Natural killer cell (primary cell): Measurements from ENCODE around the gene TSSK2. TPM values are rescaled to one million over a fixed set of nuclear protein-coding genes. Genes with fewer than 3 reads are reported as not detected.

Experiments
- ATAC-seq, 3 donors: fragments of 150-1000 bp in 2 of 3; fragments of 200-7000 bp in 1 of 3; cut with Tn5 transposase; 1 replicate in 1 of 3; 2 replicates in 2 of 3; pipeline ENCODE4 v1.10.0; 2021; ENCODE audit warnings: mild to moderate bottlenecking in 2 of 3, moderate library complexity in 2 of 3
- DNase-seq, 2 donors: peaks; one replicate each; pipeline versions ENCODE4 v3.0.0 to v3.0.0-alpha.2; 2013 to 2021; ENCODE audit warnings: mixed read lengths in 1 of 2
- H3K27ac ChIP-seq: one replicate; pipeline ENCODE4 v1.5.1; 2013; ENCODE audit warnings: mild to moderate bottlenecking, low read length
- H3K27me3 ChIP-seq: one replicate; pipeline ENCODE4 v1.6.1; 2013; ENCODE audit warnings: low read length; ENCODE audit not compliant: control insufficient read depth, insufficient read depth
- H3K36me3 ChIP-seq: one replicate; pipeline ENCODE4 v1.6.1; 2013; ENCODE audit warnings: low read length; ENCODE audit not compliant: control insufficient read depth, insufficient read depth
- H3K4me1 ChIP-seq: one replicate; pipeline ENCODE4 v1.6.1; 2013; ENCODE audit warnings: low read length; ENCODE audit not compliant: control insufficient read depth, insufficient read depth
- H3K4me3 ChIP-seq: one replicate; pipeline ENCODE4 v1.5.1; 2013; ENCODE audit warnings: low read length
- H3K9me3 ChIP-seq: one replicate; pipeline ENCODE4 v1.6.1; 2013; ENCODE audit warnings: low read length; ENCODE audit not compliant: control insufficient read depth, insufficient read depth
- H3K27ac Mint-ChIP-seq, 2 donors: one replicate each; pipeline ENCODE4 v1.8.0; 2022; ENCODE audit warnings: mild to moderate bottlenecking in 2 of 2, mixed read lengths in 2 of 2, moderate library complexity in 1 of 2
- H3K27me3 Mint-ChIP-seq, 2 donors: one replicate each; pipeline ENCODE4 v1.8.0; 2022; ENCODE audit warnings: low read depth in 2 of 2, mixed read lengths in 2 of 2
- H3K36me3 Mint-ChIP-seq: one replicate; pipeline ENCODE4 v1.8.0; 2022; ENCODE audit warnings: mixed read lengths
- H3K4me1 Mint-ChIP-seq, 2 donors: one replicate each; pipeline ENCODE4 v1.8.0; 2022; ENCODE audit warnings: mixed read lengths in 2 of 2
- H3K4me3 Mint-ChIP-seq: one replicate; pipeline ENCODE4 v1.8.0; 2022; ENCODE audit warnings: mild to moderate bottlenecking, moderate library complexity, mixed read lengths
- H3K9me3 Mint-ChIP-seq, 2 donors: one replicate each; pipeline ENCODE4 v1.8.0; 2022; ENCODE audit warnings: mixed read lengths in 2 of 2
- CTCF ChIP-seq: fragments of 200-600 bp; IDR thresholded peaks from one replicate; pipeline ENCODE4 v1.8.0; 2022; ENCODE audit warnings: antibody characterized with exemption
- WGBS: methylation state at CpG from one replicate; pipeline ENCODE4 v1.1.7; 2013; ENCODE audit warnings: missing lambda C conversion rate; ENCODE audit not compliant: insufficient coverage; 5-methylcytosine and 5-hydroxymethylcytosine counted together
- intact Hi-C: fragments of 100-400 bp; cut with micrococcal nuclease; formaldehyde crosslinking; loops from one replicate; pipeline ENCODE4 v1.14.2; 2022
- total RNA-seq, 4 donors: library from RNA; stranded (reverse); fragments of 120-200 nt in 1 of 4; gene quantifications; one replicate each; pipeline versions ENCODE4 v1.2.3 to v1.2.4, GENCODE V29; 2013 to 2022

The TSSK2 gene
- total RNA-seq, 3 donors from 2014 or later (not counting 1 experiment from before 2014, with no cell fraction given), result not detected

- WGBS, result 90% methylated on average over 19 of the region's 19 CpGs
- H3K4me1 Mint-ChIP-seq, result peaks cover 6 to 10% of the 10 kb centered on the region in 2 donors
- no peaks in the 10 kb centered on the region for H3K36me3 ChIP-seq
- H3K36me3 Mint-ChIP-seq, result no peaks in the 10 kb centered on the region
- no peaks in the 10 kb centered on the region for H3K27me3 ChIP-seq
- no peak overlapping the region for H3K27ac Mint-ChIP-seq
- DNase-seq (no peak), ATAC-seq (no peak)
- TF ChIP-seq CTCF, result no peak
- no peak overlapping the region for H3K27ac ChIP-seq
- H3K9me3 Mint-ChIP-seq, result no peaks in the 10 kb centered on the region
- intact Hi-C loops, result loop anchor here (10.0 kb wide), 1 partner anchor 308 kb away; the partner anchor contains the start of genes HIRA and MRPL40
- H3K4me1 ChIP-seq, result peaks cover 7% of the 10 kb centered on the region
- no peaks in the 10 kb centered on the region for H3K27me3 Mint-ChIP-seq
- no peak overlapping the region for H3K4me3 ChIP-seq
- H3K9me3 ChIP-seq, result no peaks in the 10 kb centered on the region
- no peak overlapping the region for H3K4me3 Mint-ChIP-seq
Measured at GRCh38 chr22:19126309-19127273, 4.5 kb upstream of the TSSK2 start.

GRCh38 chr22:19127329-19128008 lies 3.6 kb upstream of the TSSK2 start:
- no peaks in the 10 kb centered on the region for H3K27me3 Mint-ChIP-seq
- no peaks in the 10 kb centered on the region for H3K9me3 Mint-ChIP-seq
- Histone ChIP-seq H3K4me1 (peaks cover 7% of the 10 kb centered on the region), H3K27me3 (no peaks in the 10 kb centered on the region), H3K9me3 (no peaks in the 10 kb centered on the region), H3K27ac (no peak overlapping the region), H3K4me3 (no peak overlapping the region), H3K36me3 (no peaks in the 10 kb centered on the region)
- no peak overlapping the region for H3K27ac Mint-ChIP-seq
- WGBS, result 95% methylated on average over 16 of the region's 16 CpGs
- H3K4me3 Mint-ChIP-seq, result no peak overlapping the region
- intact Hi-C loops, result loop anchor here (10.0 kb wide), 1 partner anchor 307 kb away; the partner anchor contains the start of genes HIRA and MRPL40
- peaks cover 6 to 7% of the 10 kb centered on the region in 2 donors for H3K4me1 Mint-ChIP-seq
- DNase-seq, result no peak
- TF ChIP-seq CTCF, result no peak
- no peak for ATAC-seq
- H3K36me3 Mint-ChIP-seq, result no peaks in the 10 kb centered on the region

GRCh38 chr22:19128009-19128401 lies 3.1 kb upstream of the TSSK2 start:
- Mint-ChIP-seq H3K4me1 (peaks cover 2% of the 10 kb centered on the region in 2 donors), H3K36me3 (no peaks in the 10 kb centered on the region), H3K27me3 (no peaks in the 10 kb centered on the region), H3K27ac (no peak overlapping the region), H3K4me3 (no peak overlapping the region), H3K9me3 (no peaks in the 10 kb centered on the region)
- H3K4me1 ChIP-seq, result peaks cover 2% of the 10 kb centered on the region
- DNase-seq (no peak), ATAC-seq (no peak)
- no peaks in the 10 kb centered on the region for H3K36me3 ChIP-seq
- intact Hi-C loops, result loop anchor here (10.0 kb wide), 1 partner anchor 307 kb away; the partner anchor contains the start of genes HIRA and MRPL40
- no peak for TF ChIP-seq CTCF
- WGBS, result 87% methylated on average over 7 of the region's 7 CpGs
- H3K27ac ChIP-seq, result no peak overlapping the region
- no peaks in the 10 kb centered on the region for H3K27me3 ChIP-seq
- no peak overlapping the region for H3K4me3 ChIP-seq
- H3K9me3 ChIP-seq, result no peaks in the 10 kb centered on the region
